Stomach (tissue), 9 donors: ENCODE data around the gene PAPSS1. TPM values are rescaled to one million over a fixed set of nuclear protein-coding genes. Genes with fewer than 3 reads are reported as not detected.
"Not testable (repeated sequence)": the region's sequence is repeated elsewhere in the genome, so short reads cannot be mapped to it uniquely, and the experiment has no call there.

Experiments used
- DNase-seq, 2 donors: peaks; one replicate each; pipeline versions ENCODE4 v3.0.0 to v3.0.0-alpha.2; 2013 to 2019
- H3K27ac ChIP-seq, 5 donors: fragments of 200-600 bp in 4 of 5; sonication (generic) in 4 of 5; one replicate each; pipeline ENCODE4 v1.5.1; 2013 to 2019; ENCODE audit warnings: mild to moderate bottlenecking in 1 of 5, moderate library complexity in 1 of 5
- H3K27me3 ChIP-seq, 3 donors: fragments of 200-600 bp; sonication (generic); one replicate each; pipeline ENCODE4 v1.5.1; 2017 to 2019; ENCODE audit warnings: mixed run types in 1 of 3
- H3K36me3 ChIP-seq, 4 donors: fragments of 200-600 bp; sonication (generic); 1 replicate in 3 of 4; 2 replicates in 1 of 4; pipeline ENCODE4 v1.5.1; 2016 to 2019
- H3K4me1 ChIP-seq, 4 donors: fragments of 200-600 bp; sonication (generic); one replicate each; pipeline ENCODE4 v1.5.1; 2016 to 2019
- H3K4me3 ChIP-seq, 4 donors: fragments of 200-600 bp; sonication (generic) in 3 of 4; one replicate each; pipeline ENCODE4 v1.5.1; 2016 to 2019; ENCODE audit warnings: mild to moderate bottlenecking in 1 of 4
- H3K9me3 ChIP-seq, 4 donors: fragments of 200-600 bp; sonication (generic); one replicate each; pipeline ENCODE4 v1.5.1; 2016 to 2019
- CTCF ChIP-seq, 7 experiments: fragments of 450-650 bp in 4 of 7; fragments of 200-600 bp in 3 of 7; sonication (generic) in 3 of 7; IDR thresholded peaks; one replicate each; pipeline ENCODE4 v1.5.1; 2016 to 2019; ENCODE audit warnings: antibody characterized with exemption in 7 of 7, control low read depth in 2 of 7, mild to moderate bottlenecking in 1 of 7
- EP300 ChIP-seq: sonication (generic); formaldehyde crosslinking; IDR thresholded peaks from one replicate; pipeline ENCODE4 v1.6.1; 2017; ENCODE audit warnings: antibody characterized with exemption
- POLR2A ChIP-seq, 4 donors: fragments of 450-650 bp; IDR thresholded peaks; one replicate each; pipeline ENCODE4 v1.6.1; 2016; ENCODE audit warnings: antibody characterized with exemption in 4 of 4, control low read depth in 2 of 4, mild to moderate bottlenecking in 1 of 4, moderate library complexity in 1 of 4
- POLR2AphosphoS5 ChIP-seq, 3 donors: sonication (generic); formaldehyde crosslinking; IDR thresholded peaks; one replicate each; pipeline ENCODE4 v1.6.1; 2016; ENCODE audit warnings: antibody characterized with exemption in 3 of 3
- WGBS, 5 donors: extraction: QIAGEN DNeasy Blood & Tissue Kit in 3 of 5; methylation state at CpG; one replicate each; pipeline versions ENCODE4 v1.1.5 to v1.1.7; 2013 to 2018; 5-methylcytosine and 5-hydroxymethylcytosine counted together
- intact Hi-C: fragments of 100-400 bp; cut with DNase I; formaldehyde crosslinking; loops from one replicate; pipeline ENCODE4 v1.15.1; 2023; ENCODE audit warnings: low total_unique reads
- polyA plus RNA-seq, 3 donors: library from polyadenylated mRNA; stranded (reverse); fragments of 200-250 nt; gene quantifications; one replicate each; pipeline ENCODE4 v1.2.3, GENCODE V29; 2013
- total RNA-seq, 5 donors: library from RNA; depleted of rRNA; stranded (reverse); fragments of >200 nt; gene quantifications; one replicate each; pipeline versions ENCODE4 v1.1.0 to v1.2.3, GENCODE V29; 2014 to 2016
- donor health status: healthy with polysubstance abuse.
- donor health status: Bipolar disorder and iron deficiency.
- donor health status: healthy.

The PAPSS1 gene
- total and polyA plus RNA-seq, 8 donors: 12.7 to 102 (median 46.8) TPM

GRCh38 chr4:107665001-107665400, 55.0 kb downstream of the PAPSS1 start:
- Histone ChIP-seq H3K9me3 (no peaks in the 10 kb centered on the region), H3K36me3 (peaks cover 0 to 9% (median 5%) of the 10 kb centered on the region in 4 donors), H3K4me1 (peaks cover 0 to 36% (median 18%) of the 10 kb centered on the region in 4 donors), H3K27ac (no peak overlapping the region), H3K27me3 (no peaks in the 10 kb centered on the region), H3K4me3 (no peak overlapping the region)
- intact Hi-C loops: loop anchor here (10.0 kb wide), 1 partner anchor 50 kb away; no protein-coding TSS in a partner anchor
- 40 to 63% (median 40%) methylated on average over 1 of the region's 1 CpG for WGBS, 5 donors
- no peak for DNase-seq
- no peak for TF ChIP-seq CTCF (IDR thresholded peaks at IDR 0.05)
- no peak for TF ChIP-seq POLR2AphosphoS5 (IDR thresholded peaks at IDR 0.05)
- no peak for TF ChIP-seq POLR2A (IDR thresholded peaks at IDR 0.05)
- no peak for TF ChIP-seq EP300

GRCh38 chr4:107658400-107659336, 61.4 kb downstream of the PAPSS1 start:
- intact Hi-C loops: no loop called here
- no peak overlapping the region for H3K27ac ChIP-seq
- no peak overlapping the region for H3K4me3 ChIP-seq
- TF ChIP-seq POLR2A (IDR thresholded peaks at IDR 0.05): no peak
- no peak for TF ChIP-seq POLR2AphosphoS5 (IDR thresholded peaks at IDR 0.05)
- no peak for TF ChIP-seq CTCF (IDR thresholded peaks at IDR 0.05)
- no peak for TF ChIP-seq EP300
- no peaks in the 10 kb centered on the region for H3K27me3 ChIP-seq
- peaks cover under 1 to 46% (median 27%) of the 10 kb centered on the region in 4 donors for H3K36me3 ChIP-seq
- DNase-seq: no peak
- 61 to 86% (median 76%) methylated on average over 4 of the region's 4 CpGs for WGBS, 5 donors
- peaks cover 0 to 18% (median 7%) of the 10 kb centered on the region in 4 donors for H3K4me1 ChIP-seq
- no peaks in the 10 kb centered on the region for H3K9me3 ChIP-seq

GRCh38 chr4:107655289-107655688, 64.7 kb downstream of the PAPSS1 start:
- Histone ChIP-seq H3K36me3 (peaks cover 21 to 80% (median 55%) of the 10 kb centered on the region in 4 donors), H3K4me3 (no peak overlapping the region), H3K27ac (no peak overlapping the region), H3K9me3 (no peaks in the 10 kb centered on the region), H3K27me3 (no peaks in the 10 kb centered on the region), H3K4me1 (peaks cover 0 to 16% (median 5%) of the 10 kb centered on the region in 4 donors)
- TF ChIP-seq CTCF (IDR thresholded peaks at IDR 0.05): no peak
- no peak for TF ChIP-seq EP300
- no peak for TF ChIP-seq POLR2AphosphoS5 (IDR thresholded peaks at IDR 0.05)
- no peak for TF ChIP-seq POLR2A (IDR thresholded peaks at IDR 0.05)
- intact Hi-C loops: no loop called here
- DNase-seq: no peak

GRCh38 chr4:107654694-107655093, 65.3 kb downstream of the PAPSS1 start:
- no peaks in the 10 kb centered on the region for H3K9me3 ChIP-seq
- no peaks in the 10 kb centered on the region for H3K27me3 ChIP-seq
- H3K36me3 ChIP-seq: peaks cover 21 to 80% (median 55%) of the 10 kb centered on the region in 4 donors
- H3K27ac ChIP-seq: no peak overlapping the region
- peaks cover 0 to 19% (median 5%) of the 10 kb centered on the region in 4 donors for H3K4me1 ChIP-seq
- 71 to 76% (median 73%) methylated on average over 10 of the region's 10 CpGs for WGBS, 5 donors
- no peak overlapping the region for H3K4me3 ChIP-seq
- TF ChIP-seq POLR2A (IDR thresholded peaks at IDR 0.05) (no peak), CTCF (IDR thresholded peaks at IDR 0.05) (no peak), POLR2AphosphoS5 (IDR thresholded peaks at IDR 0.05) (no peak), EP300 (no peak)
- intact Hi-C loops: no loop called here
- DNase-seq: peak in 1 of 2 donors; percentile 51

- 79 to 93% (median 91%) methylated on average over 3 of the region's 3 CpGs for WGBS, 5 donors
- intact Hi-C loops, DNase-seq: not testable (repeated sequence)
Measured at GRCh38 chr4:107651408-107651807, 68.6 kb downstream of the PAPSS1 start.

More at GRCh38 chr4:107651408-107651807, 68.6 kb downstream of the PAPSS1 start:
- Histone ChIP-seq H3K36me3 (peaks cover 29 to 70% (median 57%) of the 10 kb centered on the region in 4 donors), H3K4me1 (peaks cover 0 to 23% (median 13%) of the 10 kb centered on the region in 4 donors)
- H3K27ac ChIP-seq, H3K9me3 ChIP-seq, H3K27me3 ChIP-seq, H3K4me3 ChIP-seq: not testable (repeated sequence)
